Esophagus squamous epithelium (tissue), 5 donors: ENCODE results near the gene TAS2R31. TPM values are rescaled to one million over a fixed set of nuclear protein-coding genes. Genes with fewer than 3 reads are reported as not detected.

Experiments used
- DNase-seq: peaks from one replicate; lab custom pipeline; 2025; lab: John Stamatoyannopoulos, UW
- H3K27ac ChIP-seq, 4 donors: fragments of 200-600 bp; sonication (generic); one replicate each; pipeline ENCODE4 v1.5.1; 2016 to 2019; ENCODE audit warnings: mild to moderate bottlenecking in 1 of 4
- H3K27me3 ChIP-seq, 4 donors: fragments of 200-600 bp; sonication (generic); 1 replicate in 3 of 4; 2 replicates in 1 of 4; pipeline versions ENCODE4 v1.5.1 to v1.6.0; 2017 to 2021; ENCODE audit warnings: antibody characterized with exemption in 1 of 4
- H3K36me3 ChIP-seq, 3 donors: fragments of 200-600 bp; sonication (generic); one replicate each; pipeline ENCODE4 v1.5.1; 2016 to 2019
- H3K4me1 ChIP-seq, 3 donors: fragments of 200-600 bp; sonication (generic); one replicate each; pipeline ENCODE4 v1.5.1; 2017 to 2019
- H3K4me3 ChIP-seq, 4 donors: fragments of 200-600 bp; sonication (generic); 1 replicate in 3 of 4; 2 replicates in 1 of 4; pipeline ENCODE4 v1.5.1; 2016 to 2019; ENCODE audit warnings: mild to moderate bottlenecking in 2 of 4, moderate library complexity in 1 of 4
- H3K9me3 ChIP-seq, 3 donors: fragments of 200-600 bp; sonication (generic); one replicate each; pipeline ENCODE4 v1.5.1; 2016 to 2019
- POLR2A ChIP-seq, 4 donors: fragments of 450-650 bp; IDR thresholded peaks; one replicate each; pipeline ENCODE4 v1.6.1; 2017; ENCODE audit warnings: antibody characterized with exemption in 4 of 4, mild to moderate bottlenecking in 4 of 4, moderate library complexity in 3 of 4
- WGBS, 2 donors: methylation state at CpG; one replicate each; pipeline ENCODE4 v1.1.5; 2018; 5-methylcytosine and 5-hydroxymethylcytosine counted together
- intact Hi-C: fragments of 100-400 bp; cut with DNase I; formaldehyde crosslinking; loops from one replicate; pipeline ENCODE4 v1.15.0; 2022
- total RNA-seq, 4 donors: library from RNA; depleted of rRNA; stranded (reverse); fragments of >200 nt; gene quantifications; one replicate each; pipeline ENCODE4 v1.1.0, GENCODE V29; 2016
- TF ChIP-seq, protein P1 (sequence below), 6 experiments: fragments of 450-650 bp in 4 of 6; fragments of 200-600 bp in 2 of 6; sonication (generic) in 2 of 6; IDR thresholded peaks; one replicate each; pipeline ENCODE4 v1.5.1; 2016 to 2019; ENCODE audit warnings: antibody characterized with exemption in 6 of 6, mild to moderate bottlenecking in 4 of 6, moderate library complexity in 4 of 6
- donor health status: DM: yes; HTN: yes; CAD: no.

Gene TAS2R31
- total RNA-seq, 4 donors from 2014 or later, result 1.7 to 6.5 (median 2.8) TPM; not detected in 1

DNA sequence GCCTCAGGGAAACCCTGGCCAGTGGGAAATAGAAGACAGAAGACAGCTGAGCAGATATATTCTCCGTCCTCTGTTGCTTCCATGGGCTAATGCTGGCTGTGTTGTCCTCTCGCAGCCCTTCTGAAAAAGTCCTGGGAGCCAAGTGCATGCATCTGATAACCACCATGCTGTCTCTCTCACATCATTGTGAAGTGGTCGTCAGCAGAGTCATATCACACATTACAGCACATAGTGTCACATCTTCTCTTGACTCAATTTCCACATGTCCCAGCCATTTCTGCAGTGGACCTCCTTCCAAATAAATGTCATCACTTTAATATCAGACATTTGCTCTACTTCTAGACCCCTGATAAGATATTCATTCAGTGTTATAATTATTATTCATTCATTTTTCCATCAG, 36.9 kb downstream of the TAS2R31 start:
- Histone ChIP-seq H3K4me3 (no peak overlapping the region), H3K27ac (no peak overlapping the region), H3K36me3 (peaks cover 0 to 7% (median 0%) of the 10 kb centered on the region in 3 donors), H3K4me1 (no peaks in the 10 kb centered on the region), H3K27me3 (no peaks in the 10 kb centered on the region), H3K9me3 (peaks cover 0 to 5% (median 0%) of the 10 kb centered on the region in 3 donors)
- 85 to 87% methylated on average over 3 of the region's 3 CpGs for WGBS, 2 donors
- intact Hi-C loops, result no loop called here
- DNase-seq, result no peak
- TF ChIP-seq, protein P1, sequence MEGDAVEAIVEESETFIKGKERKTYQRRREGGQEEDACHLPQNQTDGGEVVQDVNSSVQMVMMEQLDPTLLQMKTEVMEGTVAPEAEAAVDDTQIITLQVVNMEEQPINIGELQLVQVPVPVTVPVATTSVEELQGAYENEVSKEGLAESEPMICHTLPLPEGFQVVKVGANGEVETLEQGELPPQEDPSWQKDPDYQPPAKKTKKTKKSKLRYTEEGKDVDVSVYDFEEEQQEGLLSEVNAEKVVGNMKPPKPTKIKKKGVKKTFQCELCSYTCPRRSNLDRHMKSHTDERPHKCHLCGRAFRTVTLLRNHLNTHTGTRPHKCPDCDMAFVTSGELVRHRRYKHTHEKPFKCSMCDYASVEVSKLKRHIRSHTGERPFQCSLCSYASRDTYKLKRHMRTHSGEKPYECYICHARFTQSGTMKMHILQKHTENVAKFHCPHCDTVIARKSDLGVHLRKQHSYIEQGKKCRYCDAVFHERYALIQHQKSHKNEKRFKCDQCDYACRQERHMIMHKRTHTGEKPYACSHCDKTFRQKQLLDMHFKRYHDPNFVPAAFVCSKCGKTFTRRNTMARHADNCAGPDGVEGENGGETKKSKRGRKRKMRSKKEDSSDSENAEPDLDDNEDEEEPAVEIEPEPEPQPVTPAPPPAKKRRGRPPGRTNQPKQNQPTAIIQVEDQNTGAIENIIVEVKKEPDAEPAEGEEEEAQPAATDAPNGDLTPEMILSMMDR (IDR thresholded peaks at IDR 0.05), result no peak
- TF ChIP-seq POLR2A (IDR thresholded peaks at IDR 0.05), result no peak

DNA sequence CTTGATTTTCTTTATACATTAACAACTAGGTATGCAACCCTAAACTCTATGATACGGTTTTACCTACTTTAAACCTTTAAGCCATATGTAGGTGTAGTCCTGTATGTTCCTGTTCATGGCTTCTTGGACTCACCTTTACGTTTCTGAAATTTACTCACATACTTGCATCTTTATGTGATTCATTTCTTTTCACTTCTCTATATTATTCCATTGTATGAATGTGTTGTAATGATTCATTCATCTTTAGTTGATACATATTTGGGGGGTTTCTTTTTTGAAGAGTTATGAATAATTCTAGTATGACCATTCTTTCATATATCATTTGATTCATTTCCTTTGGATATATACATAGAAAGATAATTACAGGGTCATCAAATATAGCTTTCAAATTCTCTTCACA, 42.1 kb downstream of the TAS2R31 start:
- TF ChIP-seq, protein P1 (IDR thresholded peaks at IDR 0.05), result no peak
- TF ChIP-seq POLR2A (IDR thresholded peaks at IDR 0.05), result no peak
- Histone ChIP-seq H3K36me3 (peaks cover 0 to 5% (median 0%) of the 10 kb centered on the region in 3 donors), H3K27ac (no peak overlapping the region), H3K9me3 (peaks cover 0 to 5% (median 0%) of the 10 kb centered on the region in 3 donors), H3K4me1 (no peaks in the 10 kb centered on the region), H3K27me3 (no peaks in the 10 kb centered on the region), H3K4me3 (no peak overlapping the region)
- 88 to 96% methylated on average over 2 of the region's 2 CpGs for WGBS, 2 donors
- intact Hi-C loops, result no loop called here
- no peak for DNase-seq

GRCh38 chr12:10986812-10987211, 44.4 kb downstream of the TAS2R31 start, which contains the start of gene TAS2R50:
TAS2R50 (minus strand) TSS chr12:10986912; CDS start chr12:10986860, 52 bp downstream.
- no peaks in the 10 kb centered on the region for H3K36me3 ChIP-seq
- 45 to 47% methylated on average over 2 of the region's 2 CpGs for WGBS, 2 donors

DNA sequence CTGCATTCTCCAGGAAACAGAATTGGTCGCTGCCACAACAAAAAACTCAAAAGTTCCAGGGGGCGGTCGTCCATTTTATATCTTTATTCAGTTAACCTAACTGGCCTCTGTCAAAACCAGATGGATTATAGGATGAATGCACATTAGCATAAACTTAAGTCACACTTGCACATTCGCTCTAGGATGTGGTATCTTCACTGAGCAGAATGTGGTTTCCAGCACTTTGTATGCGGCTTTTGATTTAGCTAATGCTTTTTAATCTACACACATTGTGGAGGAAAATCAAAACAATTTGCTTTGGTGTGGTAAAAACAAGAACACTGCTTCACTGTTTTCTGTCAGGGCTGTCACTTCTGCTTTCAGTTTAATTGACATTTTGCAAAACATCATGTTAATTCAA, 49.0 kb downstream of the TAS2R31 start:
- intact Hi-C loops, result no loop called here
- no peaks in the 10 kb centered on the region for H3K27me3 ChIP-seq
- WGBS, 2 donors, result 87 to 88% methylated on average over 5 of the region's 5 CpGs
- no peak overlapping the region for H3K27ac ChIP-seq
- H3K36me3 ChIP-seq, result no peaks in the 10 kb centered on the region
- no peaks in the 10 kb centered on the region for H3K9me3 ChIP-seq
- no peaks in the 10 kb centered on the region for H3K4me1 ChIP-seq
- no peak for TF ChIP-seq POLR2A (IDR thresholded peaks at IDR 0.05)
- TF ChIP-seq, protein P1 (IDR thresholded peaks at IDR 0.05), result no peak
- no peak for DNase-seq
- no peak overlapping the region for H3K4me3 ChIP-seq

More at GRCh38 chr12:10986812-10987211, 44.4 kb downstream of the TAS2R31 start, which contains the start of gene TAS2R50:
- no peak within 1 kb of the TSS for H3K4me3 ChIP-seq
- H3K4me1 ChIP-seq, result no peaks in the 10 kb centered on the region
- no peak for DNase-seq
- TF ChIP-seq, protein P1 (IDR thresholded peaks at IDR 0.05), result no peak
- TF ChIP-seq POLR2A (IDR thresholded peaks at IDR 0.05), result no peak
- intact Hi-C loops, result no loop called here
- no peak within 1 kb of the TSS for H3K27ac ChIP-seq
- peaks cover 0 to 5% (median 0%) of the 10 kb centered on the region in 3 donors for H3K9me3 ChIP-seq
- no peaks in the 10 kb centered on the region for H3K27me3 ChIP-seq

Other genes with a start within 250 kb of the TAS2R31 start
- under 1 TPM in 1 of 4 donors, not detected in 3; 0.40 TPM for gene TAS2R7, start 228.8 kb downstream of the TAS2R31 start, total RNA-seq
- gene TAS2R8, start 224.1 kb downstream of the TAS2R31 start, total RNA-seq, result not detected
- gene TAS2R9, start 221.2 kb downstream of the TAS2R31 start, total RNA-seq, result under 1 TPM in 1 of 4 donors, not detected in 3; 0.66 TPM
- gene TAS2R10, start 205.0 kb downstream of the TAS2R31 start, total RNA-seq, result under 1 TPM in 2 of 4 donors, not detected in 2; 0.26 to 0.38 TPM
- gene PRR4, start 181.9 kb downstream of the TAS2R31 start, total RNA-seq, result 100 to 1,000 TPM in 1 of 4 donors, 1 to 10 TPM in 1, under 1 TPM in 1, not detected in 1; 0.76 to 159 (median 1.4) TPM
- 10 to 100 TPM in 3 of 4 donors, 1 to 10 TPM in 1; 5.3 to 38.5 (median 11.6) TPM for gene PRH1, start 147.2 kb downstream of the TAS2R31 start, total RNA-seq
- gene TAS2R13, start 121.8 kb downstream of the TAS2R31 start, total RNA-seq, result 1 to 10 TPM in 1 of 4 donors, under 1 TPM in 1, not detected in 2; 0.88 to 2.3 TPM
- 1 to 10 TPM in 1 of 4 donors, under 1 TPM in 1, not detected in 2; 0.68 to 7.0 TPM for gene PRH2, start 102.2 kb downstream of the TAS2R31 start, total RNA-seq
- 1 to 10 TPM in 3 of 4 donors, under 1 TPM in 1; 0.80 to 3.2 (median 1.7) TPM for gene TAS2R14, start 92.1 kb downstream of the TAS2R31 start, total RNA-seq
- gene TAS2R50, start 44.5 kb downstream of the TAS2R31 start, total RNA-seq, result 1 to 10 TPM in 2 of 4 donors, not detected in 2; 2.0 to 2.3 TPM
- gene TAS2R20, start 33.1 kb downstream of the TAS2R31 start, total RNA-seq, result 1 to 10 TPM in 2 of 4 donors, not detected in 2; 1.2 to 2.3 TPM
- 1 to 10 TPM in 3 of 4 donors, under 1 TPM in 1; 0.29 to 5.9 (median 2.1) TPM for gene TAS2R19, start 8.8 kb downstream of the TAS2R31 start, total RNA-seq
- gene TAS2R46, start 30.9 kb upstream of the TAS2R31 start, total RNA-seq, result 1 to 10 TPM in 2 of 4 donors, not detected in 2; 1.7 to 3.0 TPM
- 1 to 10 TPM in 2 of 4 donors, not detected in 2; 2.2 to 4.8 TPM for gene TAS2R43, start 60.9 kb upstream of the TAS2R31 start, total RNA-seq
- 1 to 10 TPM in 2 of 4 donors, under 1 TPM in 2; 0.50 to 5.7 (median 2.4) TPM for gene TAS2R30, start 103.2 kb upstream of the TAS2R31 start, total RNA-seq
- 1 to 10 TPM; 3.4 to 6.1 (median 4.2) TPM for gene SMIM10L1, start 139.8 kb upstream of the TAS2R31 start, total RNA-seq
- gene TAS2R42, start 155.5 kb upstream of the TAS2R31 start, total RNA-seq, result not detected
- gene PRB3, start 238.3 kb upstream of the TAS2R31 start, total RNA-seq, result not detected